ENCODE results near the gene SLAMF6.

DNA sequence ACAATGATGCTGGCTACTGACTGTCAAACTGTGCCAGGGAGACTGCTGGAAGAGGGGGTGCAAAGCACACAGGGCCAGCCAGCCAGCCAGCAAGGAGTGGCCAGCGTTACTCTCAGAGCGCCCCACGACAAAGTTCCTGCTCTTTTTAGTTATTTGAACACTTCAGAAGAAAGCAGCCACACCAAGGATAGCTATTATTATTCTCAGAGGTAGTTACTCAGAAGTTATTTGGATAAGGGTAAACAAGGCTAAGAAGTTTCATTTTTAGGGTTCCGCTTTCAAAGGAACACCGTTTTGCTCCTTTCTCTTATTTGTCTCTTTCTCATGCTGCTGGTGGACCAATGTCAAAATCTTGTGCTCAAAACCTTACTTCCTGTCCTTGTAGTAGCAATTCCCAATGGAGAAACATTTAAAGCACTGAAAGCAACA lies 62.8 kb downstream of the SLAMF6 start:
- TF ChIP-seq, protein P1, sequence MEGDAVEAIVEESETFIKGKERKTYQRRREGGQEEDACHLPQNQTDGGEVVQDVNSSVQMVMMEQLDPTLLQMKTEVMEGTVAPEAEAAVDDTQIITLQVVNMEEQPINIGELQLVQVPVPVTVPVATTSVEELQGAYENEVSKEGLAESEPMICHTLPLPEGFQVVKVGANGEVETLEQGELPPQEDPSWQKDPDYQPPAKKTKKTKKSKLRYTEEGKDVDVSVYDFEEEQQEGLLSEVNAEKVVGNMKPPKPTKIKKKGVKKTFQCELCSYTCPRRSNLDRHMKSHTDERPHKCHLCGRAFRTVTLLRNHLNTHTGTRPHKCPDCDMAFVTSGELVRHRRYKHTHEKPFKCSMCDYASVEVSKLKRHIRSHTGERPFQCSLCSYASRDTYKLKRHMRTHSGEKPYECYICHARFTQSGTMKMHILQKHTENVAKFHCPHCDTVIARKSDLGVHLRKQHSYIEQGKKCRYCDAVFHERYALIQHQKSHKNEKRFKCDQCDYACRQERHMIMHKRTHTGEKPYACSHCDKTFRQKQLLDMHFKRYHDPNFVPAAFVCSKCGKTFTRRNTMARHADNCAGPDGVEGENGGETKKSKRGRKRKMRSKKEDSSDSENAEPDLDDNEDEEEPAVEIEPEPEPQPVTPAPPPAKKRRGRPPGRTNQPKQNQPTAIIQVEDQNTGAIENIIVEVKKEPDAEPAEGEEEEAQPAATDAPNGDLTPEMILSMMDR (IDR thresholded peaks at IDR 0.05; ENCODE audit: low read length): no peak
- TF ChIP-seq EZH2 (optimal IDR thresholded peaks at IDR 0.05; ENCODE audit: low read depth, low read length): no peak
